Keratinocyte (primary cell): Measurements from ENCODE around the gene ADAT1. TPM values are rescaled to one million over a fixed set of nuclear protein-coding genes. Genes with fewer than 3 reads are reported as not detected.

Experiments used
- DNase-seq: peaks from one replicate; pipeline ENCODE4 v3.0.0-alpha.2; 2011; ENCODE audit warnings: low read depth, missing footprints, low spot score
- FAIRE-seq: peaks from 2 replicates; lab custom pipeline; 2011; peaks lifted over from hg19 to GRCh38; lab: Jason Lieb, UNC
- H2AFZ ChIP-seq: 2 replicates; pipeline ENCODE4 v1.6.0; 2012; ENCODE audit warnings: low read length, control low read depth, inconsistent platforms; ENCODE audit not compliant: control insufficient read depth
- H3K27ac ChIP-seq: 2 replicates; pipeline ENCODE4 v1.5.1; 2011; ENCODE audit warnings: low read length; ENCODE audit not compliant: control insufficient read depth, insufficient read depth
- H3K27me3 ChIP-seq: 3 replicates; pipeline ENCODE4 v1.6.0; 2011; ENCODE audit warnings: low read length; ENCODE audit not compliant: control insufficient read depth, insufficient read depth; ENCODE audit errors: extremely low read depth
- H3K36me3 ChIP-seq, 2 experiments: 2 replicates in 1 of 2; 3 replicates in 1 of 2; pipeline ENCODE4 v1.5.1; 2011; ENCODE audit warnings: low read length in 2 of 2, mild to moderate bottlenecking in 1 of 2; ENCODE audit not compliant: control insufficient read depth in 2 of 2, insufficient read depth in 2 of 2; ENCODE audit errors: extremely low read depth in 1 of 2
- H3K4me1 ChIP-seq: 3 replicates; pipeline ENCODE4 v1.5.1; 2011; ENCODE audit warnings: low read length; ENCODE audit not compliant: control insufficient read depth, insufficient read depth; ENCODE audit errors: extremely low read depth
- H3K4me2 ChIP-seq: 3 replicates; pipeline ENCODE4 v1.6.0; 2011; ENCODE audit warnings: low read depth, low read length; ENCODE audit not compliant: control insufficient read depth, insufficient read depth; ENCODE audit errors: extremely low read depth
- H3K4me3 ChIP-seq, 3 experiments: fragments of 200-600 bp in 1 of 3; sonication (generic) in 1 of 3; 2 replicates in 2 of 3; 3 replicates in 1 of 3; pipeline ENCODE4 v1.5.1; 2011 to 2016; ENCODE audit warnings: low read length in 3 of 3, mild to moderate bottlenecking in 3 of 3, control low read depth in 2 of 3, inconsistent platforms in 1 of 3, low read depth in 1 of 3, mixed read lengths in 1 of 3, mixed run types in 1 of 3, moderate library complexity in 1 of 3; ENCODE audit not compliant: control insufficient read depth in 2 of 3, insufficient read depth in 2 of 3; ENCODE audit errors: extremely low read depth in 1 of 3
- H3K79me2 ChIP-seq: 2 replicates; pipeline ENCODE4 v1.6.0; 2012; ENCODE audit warnings: low read length; ENCODE audit not compliant: control insufficient read depth, insufficient read depth
- H3K9ac ChIP-seq: 3 replicates; pipeline ENCODE4 v1.6.0; 2011; ENCODE audit warnings: low read length; ENCODE audit not compliant: control insufficient read depth, insufficient read depth; ENCODE audit errors: extremely low read depth
- H3K9me1 ChIP-seq: 3 replicates; pipeline ENCODE4 v1.6.0; 2011; ENCODE audit warnings: low read length; ENCODE audit not compliant: control insufficient read depth, insufficient read depth; ENCODE audit errors: extremely low read depth
- H3K9me3 ChIP-seq: 2 replicates; pipeline ENCODE4 v1.5.1; 2012; ENCODE audit warnings: low read depth, low read length; ENCODE audit not compliant: control insufficient read depth
- H4K20me1 ChIP-seq: 3 replicates; pipeline ENCODE4 v1.6.0; 2011; ENCODE audit warnings: low read length; ENCODE audit not compliant: control insufficient read depth, insufficient read depth; ENCODE audit errors: extremely low read depth
- CTCF ChIP-seq, 3 experiments: IDR thresholded peaks in 1 of 3; conservative IDR thresholded peaks in 1 of 3; optimal IDR thresholded peaks in 1 of 3; 2 replicates in 2 of 3; 3 replicates in 1 of 3; pipeline versions ENCODE3 to v1.5.1; 2011; ENCODE audit warnings: low read length in 3 of 3, mild to moderate bottlenecking in 3 of 3, moderate library complexity in 2 of 3, control low read depth in 1 of 3, inconsistent platforms in 1 of 3; ENCODE audit not compliant: insufficient read depth in 2 of 3; ENCODE audit errors: extremely low read depth in 1 of 3
- EZH2 ChIP-seq: IDR thresholded peaks from one replicate; pipeline ENCODE4 v1.6.1; 2012; ENCODE audit warnings: inconsistent platforms, mild to moderate bottlenecking, low read length, moderate library complexity
- dilution Hi-C: fragments of 300-500 bp; cut with MboI; formaldehyde crosslinking; loops from one replicate; pipeline ENCODE4 v1.7.0; 2020; ENCODE audit warnings: low sequenced_read_pairs; ENCODE audit not compliant: extremely low pct_ligation_motif_present
- polyA plus RNA-seq, 5 experiments: library from polyadenylated mRNA; depleted of rRNA in 3 of 5; stranded (reverse) in 3 of 5; stranded (forward) in 1 of 5; unstranded in 1 of 5; fragments of >200 nt; gene quantifications; 1 replicate in 1 of 5; 2 replicates in 3 of 5; 3 replicates in 1 of 5; pipeline versions ENCODE4 v1.2.1 to v1.2.3, GENCODE V29; 2011 to 2012; ENCODE audit warnings: missing spikeins in 2 of 5, low read depth in 1 of 5, low replicate concordance in 1 of 5

Gene ADAT1
- polyA plus RNA-seq, 1 donor (not counting 4 experiments of a cell fraction or from before 2014, with no cell fraction given) = 34.4 TPM

DNA sequence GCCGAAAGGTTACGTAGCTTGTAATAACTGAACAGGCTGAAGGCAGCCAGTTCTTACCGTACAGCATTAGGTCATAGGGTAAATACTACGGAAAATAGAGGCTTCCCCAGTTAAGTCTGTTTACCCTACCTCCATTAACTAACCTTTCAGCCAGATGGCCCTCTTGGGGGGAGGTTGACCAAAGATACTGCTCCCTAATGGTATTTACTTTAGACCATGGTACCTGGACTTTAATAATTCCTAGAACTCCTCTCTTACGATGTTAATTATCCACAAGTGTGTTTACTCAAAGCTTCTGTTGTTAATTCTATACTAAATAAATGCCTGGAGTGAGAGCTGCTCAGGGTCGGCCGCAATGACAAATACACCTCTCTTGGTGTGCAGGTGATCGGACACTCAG lies 9.8 kb upstream of the ADAT1 start:
- Histone ChIP-seq H3K4me1 (no peaks in the 10 kb centered on the region), H3K27me3 (no peaks in the 10 kb centered on the region), H3K79me2 (peaks cover 6% of the 10 kb centered on the region), H3K9ac (no peak overlapping the region), H3K9me1 (no peaks in the 10 kb centered on the region), H3K4me3 (no peak overlapping the region), H3K4me2 (no peak overlapping the region), H2AFZ (no peak overlapping the region), H3K36me3 (peaks cover 43 to 48% of the 10 kb centered on the region in 2 experiments), H4K20me1 (no peaks in the 10 kb centered on the region), H3K27ac (no peak overlapping the region), H3K9me3 (no peaks in the 10 kb centered on the region)
- DNase-seq = no peak
- dilution Hi-C loops = no loop called here
- TF ChIP-seq EZH2 (no peak), CTCF (optimal IDR thresholded peaks at IDR 0.05 in 1 of 3, IDR thresholded peaks at IDR 0.05 in 1 of 3, conservative IDR thresholded peaks at IDR 0.05 in 1 of 3; ENCODE audit: extremely low read depth in 1 of 3, insufficient read depth in 2 of 3, low read length in 3 of 3) (no peak)
- no peak for FAIRE-seq

DNA sequence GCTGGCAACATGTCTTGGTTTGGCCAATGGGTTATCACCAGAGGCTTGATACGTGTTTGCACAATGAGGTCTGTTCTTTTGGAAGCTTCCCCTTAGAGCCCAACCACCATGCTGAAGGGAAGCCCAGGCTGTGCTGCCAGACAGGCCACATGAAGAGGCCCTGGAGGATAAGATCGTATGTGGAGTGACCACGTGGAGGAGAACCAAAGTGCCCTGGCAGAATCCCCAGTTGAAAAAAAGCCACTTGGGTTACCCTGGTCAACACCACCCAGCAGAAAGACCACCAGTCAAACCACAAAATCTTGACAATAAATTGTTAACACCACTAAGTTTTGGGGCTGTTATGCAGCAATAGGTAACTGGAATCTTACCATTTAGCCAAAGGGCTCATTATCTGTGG lies 7.0 kb upstream of the ADAT1 start:
- no peak overlapping the region for H3K4me3 ChIP-seq
- DNase-seq = no peak
- no peak overlapping the region for H3K27ac ChIP-seq
- no peaks in the 10 kb centered on the region for H3K79me2 ChIP-seq
- no peaks in the 10 kb centered on the region for H3K4me1 ChIP-seq
- H2AFZ ChIP-seq = no peak overlapping the region
- H4K20me1 ChIP-seq = no peaks in the 10 kb centered on the region
- FAIRE-seq = no peak
- no peak overlapping the region for H3K9ac ChIP-seq
- H3K36me3 ChIP-seq = peaks cover 38 to 45% of the 10 kb centered on the region in 2 experiments
- no peaks in the 10 kb centered on the region for H3K9me3 ChIP-seq
- H3K9me1 ChIP-seq = no peaks in the 10 kb centered on the region
- no peak overlapping the region for H3K4me2 ChIP-seq
- no peak for TF ChIP-seq EZH2
- no peaks in the 10 kb centered on the region for H3K27me3 ChIP-seq
- dilution Hi-C loops = no loop called here

GRCh38 chr16:75629132-75629531 lies 6.1 kb upstream of the ADAT1 start:
- dilution Hi-C loops = no loop called here

More at GRCh38 chr16:75629132-75629531, 6.1 kb upstream of the ADAT1 start:
- DNase-seq (no peak), FAIRE-seq (no peak)
- Histone ChIP-seq H3K27me3 (no peaks in the 10 kb centered on the region), H2AFZ (no peak overlapping the region), H3K9me1 (no peaks in the 10 kb centered on the region), H3K4me3 (no peak overlapping the region), H3K9me3 (no peaks in the 10 kb centered on the region), H3K79me2 (no peaks in the 10 kb centered on the region), H3K9ac (no peak overlapping the region), H3K36me3 (peaks cover 37 to 41% of the 10 kb centered on the region in 2 experiments), H3K4me1 (no peaks in the 10 kb centered on the region), H4K20me1 (no peaks in the 10 kb centered on the region), H3K4me2 (no peak overlapping the region), H3K27ac (no peak overlapping the region)
- TF ChIP-seq CTCF (optimal IDR thresholded peaks at IDR 0.05 in 1 of 3, IDR thresholded peaks at IDR 0.05 in 1 of 3, conservative IDR thresholded peaks at IDR 0.05 in 1 of 3; ENCODE audit: extremely low read depth in 1 of 3, insufficient read depth in 2 of 3, low read length in 3 of 3) (no peak), EZH2 (no peak)
